Trophoblast cell (in vitro differentiated cells and primary cell): ENCODE measurements around the gene ARID5A.
A peak's percentile ranks its signal among the peaks of the same experiment; 100 is the strongest.

Experiments
- DNase-seq, 2 donors: peaks; one replicate each; pipeline ENCODE4 v3.0.0-alpha.2; 2016
- H2AFZ ChIP-seq: 2 replicates; pipeline ENCODE4 v1.6.1; 2013; ENCODE audit warnings: low read length, moderate library complexity, mild to moderate bottlenecking; ENCODE audit not compliant: insufficient read depth, poor library complexity
- H2AK5ac ChIP-seq: 2 replicates; pipeline ENCODE4 v1.6.1; 2013; ENCODE audit warnings: mild to moderate bottlenecking, low read length
- H2BK120ac ChIP-seq: 2 replicates; pipeline ENCODE4 v1.6.1; 2013; ENCODE audit warnings: low read length, mild to moderate bottlenecking, moderate library complexity; ENCODE audit not compliant: insufficient read depth, poor library complexity
- H2BK12ac ChIP-seq: 2 replicates; pipeline ENCODE4 v1.6.1; 2013; ENCODE audit warnings: mild to moderate bottlenecking, low read length, moderate library complexity
- H2BK5ac ChIP-seq: 2 replicates; pipeline ENCODE4 v1.6.1; 2013; ENCODE audit warnings: low read length, low read depth, moderate library complexity, mild to moderate bottlenecking; ENCODE audit not compliant: poor library complexity
- H3K14ac ChIP-seq: 2 replicates; pipeline ENCODE4 v1.6.1; 2013; ENCODE audit warnings: mild to moderate bottlenecking, low read length
- H3K18ac ChIP-seq: 2 replicates; pipeline ENCODE4 v1.6.1; 2013; ENCODE audit warnings: mild to moderate bottlenecking, low read length
- H3K23ac ChIP-seq: 2 replicates; pipeline ENCODE4 v1.6.1; 2013; ENCODE audit warnings: low read length
- H3K27ac ChIP-seq: 2 replicates; pipeline ENCODE4 v1.5.1; 2013; ENCODE audit warnings: low read depth, mild to moderate bottlenecking, inconsistent platforms, low read length, moderate library complexity
- H3K27me3 ChIP-seq: 2 replicates; pipeline ENCODE4 v1.6.1; 2013; ENCODE audit warnings: inconsistent platforms, mild to moderate bottlenecking, low read length, moderate library complexity; ENCODE audit not compliant: insufficient read depth
- H3K36me3 ChIP-seq, 2 experiments: 1 replicate in 1 of 2; 2 replicates in 1 of 2; pipeline ENCODE4 v1.6.1; 2013; ENCODE audit warnings: low read length in 2 of 2, mild to moderate bottlenecking in 2 of 2, moderate library complexity in 1 of 2; ENCODE audit not compliant: insufficient read depth in 2 of 2, control insufficient read depth in 1 of 2
- H3K4ac ChIP-seq: 2 replicates; pipeline ENCODE4 v1.6.1; 2013; ENCODE audit warnings: low read depth, mild to moderate bottlenecking, low read length, moderate library complexity
- H3K4me1 ChIP-seq, 2 experiments: 1 replicate in 1 of 2; 2 replicates in 1 of 2; pipeline ENCODE4 v1.6.1; 2013; ENCODE audit warnings: low read length in 2 of 2, mild to moderate bottlenecking in 2 of 2, moderate library complexity in 1 of 2; ENCODE audit not compliant: insufficient read depth in 2 of 2, control insufficient read depth in 1 of 2
- H3K4me2 ChIP-seq: 2 replicates; pipeline ENCODE4 v1.6.1; 2013; ENCODE audit warnings: inconsistent platforms, mild to moderate bottlenecking, low read length, moderate library complexity
- H3K4me3 ChIP-seq: 2 replicates; pipeline ENCODE4 v1.5.1; 2013; ENCODE audit warnings: mild to moderate bottlenecking, low read depth, low read length, inconsistent platforms
- H3K79me1 ChIP-seq: one replicate; pipeline ENCODE4 v1.6.1; 2013; ENCODE audit warnings: low read length
- H3K79me2 ChIP-seq: 2 replicates; pipeline ENCODE4 v1.6.1; 2013; ENCODE audit warnings: low read length, mild to moderate bottlenecking; ENCODE audit not compliant: control insufficient read depth, insufficient read depth, poor library complexity
- H3K9ac ChIP-seq: 2 replicates; pipeline ENCODE4 v1.6.1; 2013; ENCODE audit warnings: mild to moderate bottlenecking, low read length
- H3K9me3 ChIP-seq: 2 replicates; pipeline ENCODE4 v1.6.1; 2013; ENCODE audit warnings: low read depth, mild to moderate bottlenecking, control low read depth, inconsistent platforms, low read length; ENCODE audit not compliant: insufficient read depth
- H4K12ac ChIP-seq: 2 replicates; pipeline ENCODE4 v1.6.1; 2013; ENCODE audit warnings: low read depth, mild to moderate bottlenecking, low read length, moderate library complexity
- H4K8ac ChIP-seq: 2 replicates; pipeline ENCODE4 v1.6.1; 2013; ENCODE audit warnings: low read depth, mild to moderate bottlenecking, low read length, moderate library complexity
- H4K91ac ChIP-seq: one replicate; pipeline ENCODE4 v1.6.1; 2013; ENCODE audit warnings: low read depth, mild to moderate bottlenecking, low read length, moderate library complexity
- WGBS: extraction: QIAGEN DNeasy Blood & Tissue Kit; methylation state at CpG from one replicate; pipeline ENCODE4 v1.1.7; 2013; ENCODE audit warnings: missing lambda C conversion rate; ENCODE audit not compliant: insufficient read length, insufficient coverage; ENCODE audit errors: extremely low coverage; 5-methylcytosine and 5-hydroxymethylcytosine counted together

Gene ARID5A

GRCh38 chr2:96524482-96525210, 11.9 kb upstream of the ARID5A start:
- Histone ChIP-seq H3K79me1 (no peaks in the 10 kb centered on the region), H2BK12ac (no peak overlapping the region), H3K27ac (no peak overlapping the region), H2BK5ac (no peak overlapping the region), H3K79me2 (no peaks in the 10 kb centered on the region), H3K14ac (no peak overlapping the region), H3K4me2 (no peak overlapping the region), H3K36me3 (no peaks in the 10 kb centered on the region), H3K23ac (no peak overlapping the region), H3K4ac (no peak overlapping the region), H3K9me3 (peaks cover 2% of the 10 kb centered on the region), H3K27me3 (peaks cover 17% of the 10 kb centered on the region), H4K8ac (no peak overlapping the region), H3K18ac (no peak overlapping the region), H2AFZ (no peak overlapping the region), H4K12ac (no peak overlapping the region), H3K4me3 (no peak overlapping the region), H3K4me1 (no peaks in the 10 kb centered on the region), H2BK120ac (no peak overlapping the region), H2AK5ac (no peak overlapping the region), H3K9ac (no peak overlapping the region), H4K91ac (no peak overlapping the region)
- DNase-seq: peak; percentile 78 to 87
- no CpG with 5 or more reads among the region's 15 CpGs for WGBS

- Histone ChIP-seq H4K8ac (no peak overlapping the region), H4K91ac (no peak overlapping the region), H3K9ac (no peak overlapping the region), H3K27ac (no peak overlapping the region), H2BK12ac (no peak overlapping the region), H3K4ac (no peak overlapping the region), H3K27me3 (peaks cover 17% of the 10 kb centered on the region), H3K18ac (no peak overlapping the region), H3K23ac (no peak overlapping the region), H3K36me3 (no peaks in the 10 kb centered on the region), H2BK5ac (no peak overlapping the region), H3K4me1 (no peaks in the 10 kb centered on the region), H3K4me2 (no peak overlapping the region), H3K9me3 (peaks cover 2% of the 10 kb centered on the region), H2AFZ (no peak overlapping the region), H3K4me3 (no peak overlapping the region), H3K14ac (no peak overlapping the region), H3K79me1 (no peaks in the 10 kb centered on the region), H3K79me2 (no peaks in the 10 kb centered on the region), H2AK5ac (no peak overlapping the region), H4K12ac (no peak overlapping the region), H2BK120ac (no peak overlapping the region)
- no CpG with 5 or more reads among the region's 4 CpGs for WGBS
- no peak for DNase-seq
Measured at GRCh38 chr2:96525211-96525507, 11.4 kb upstream of the ARID5A start.

- Histone ChIP-seq H3K9me3 (peaks cover 2% of the 10 kb centered on the region), H3K23ac (no peak overlapping the region), H3K27ac (no peak overlapping the region), H3K4me1 (no peaks in the 10 kb centered on the region), H3K4me3 (no peak overlapping the region), H3K4ac (no peak overlapping the region), H3K27me3 (peaks cover 17% of the 10 kb centered on the region), H4K91ac (no peak overlapping the region), H3K79me2 (no peaks in the 10 kb centered on the region), H4K12ac (no peak overlapping the region), H2BK5ac (no peak overlapping the region), H3K4me2 (no peak overlapping the region), H3K14ac (no peak overlapping the region), H3K9ac (no peak overlapping the region), H2AFZ (no peak overlapping the region), H4K8ac (no peak overlapping the region), H3K18ac (no peak overlapping the region), H2BK120ac (no peak overlapping the region), H2BK12ac (no peak overlapping the region), H2AK5ac (no peak overlapping the region), H3K36me3 (no peaks in the 10 kb centered on the region), H3K79me1 (no peaks in the 10 kb centered on the region)
- no CpG with 5 or more reads among the region's 12 CpGs for WGBS
- DNase-seq: no peak
Measured at GRCh38 chr2:96526101-96526591, 10.4 kb upstream of the ARID5A start.

- no peaks in the 10 kb centered on the region for H3K79me2 ChIP-seq
- H2BK120ac ChIP-seq: no peak overlapping the region
- H2AFZ ChIP-seq: peak overlapping the region; percentile 33
- H3K27ac ChIP-seq: no peak overlapping the region
- H3K9ac ChIP-seq: no peak overlapping the region
- no peak overlapping the region for H2BK5ac ChIP-seq
- H3K4me3 ChIP-seq: no peak overlapping the region
- H3K18ac ChIP-seq: no peak overlapping the region
- WGBS: no CpG with 5 or more reads among the region's 29 CpGs
- H3K4ac ChIP-seq: no peak overlapping the region
- no peaks in the 10 kb centered on the region for H3K4me1 ChIP-seq
- H3K27me3 ChIP-seq: peaks cover 17% of the 10 kb centered on the region
- H3K9me3 ChIP-seq: peaks cover 2% of the 10 kb centered on the region
- no peak overlapping the region for H2BK12ac ChIP-seq
- H2AK5ac ChIP-seq: no peak overlapping the region
- no peak for DNase-seq
- H3K14ac ChIP-seq: no peak overlapping the region
- H4K8ac ChIP-seq: no peak overlapping the region
- no peak overlapping the region for H3K4me2 ChIP-seq
- H3K79me1 ChIP-seq: no peaks in the 10 kb centered on the region
- H4K12ac ChIP-seq: no peak overlapping the region
- H3K36me3 ChIP-seq: no peaks in the 10 kb centered on the region
- H3K23ac ChIP-seq: no peak overlapping the region
- H4K91ac ChIP-seq: no peak overlapping the region
Measured at GRCh38 chr2:96526615-96527285, 9.8 kb upstream of the ARID5A start.
